HG03342 (cell line): ENCODE results near the gene ATPAF1.

ENCODE experiments used
- ATAC-seq: cut with Tn5 transposase; IDR thresholded peaks from one replicate; pipeline ENCODE4 v1.9.1; 2021; ENCODE audit warnings: mild to moderate bottlenecking, moderate library complexity; ENCODE audit not compliant: unreplicated experiment

The ATPAF1 gene

DNA sequence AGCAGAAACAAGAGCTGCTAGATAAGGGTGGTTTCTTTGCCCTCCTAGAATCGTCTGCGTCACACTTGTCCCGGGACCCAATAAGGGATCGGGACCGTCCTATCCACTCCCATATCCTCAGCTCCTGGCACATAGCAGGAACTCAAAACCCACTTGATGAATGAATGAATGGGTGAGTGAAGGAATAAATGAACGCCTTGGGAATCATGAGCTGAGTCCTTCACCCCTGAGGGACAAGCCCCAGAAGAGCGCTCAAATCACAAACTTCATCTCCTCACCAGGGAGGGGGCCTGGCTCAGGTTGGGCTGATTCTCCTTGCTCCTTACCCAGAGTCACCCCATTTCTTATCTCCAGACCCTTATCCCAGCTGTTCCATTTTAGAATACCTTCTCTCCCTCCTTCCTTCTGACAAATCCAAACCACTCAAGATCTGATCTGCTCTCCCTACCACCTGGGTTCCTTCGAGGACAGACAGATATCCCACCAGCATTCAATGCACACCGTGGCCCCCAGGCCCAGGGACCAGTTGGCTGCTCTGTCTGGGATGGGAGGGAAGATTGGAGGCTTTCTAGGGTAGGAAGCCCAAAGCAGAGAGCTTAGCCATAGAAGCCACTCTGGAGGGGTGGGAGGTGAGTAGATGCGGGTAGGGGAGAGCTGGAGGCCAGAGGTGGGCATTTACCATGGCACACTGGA, 50.9 kb downstream of the ATPAF1 start:
- ATAC-seq, result peak; percentile 12

DNA sequence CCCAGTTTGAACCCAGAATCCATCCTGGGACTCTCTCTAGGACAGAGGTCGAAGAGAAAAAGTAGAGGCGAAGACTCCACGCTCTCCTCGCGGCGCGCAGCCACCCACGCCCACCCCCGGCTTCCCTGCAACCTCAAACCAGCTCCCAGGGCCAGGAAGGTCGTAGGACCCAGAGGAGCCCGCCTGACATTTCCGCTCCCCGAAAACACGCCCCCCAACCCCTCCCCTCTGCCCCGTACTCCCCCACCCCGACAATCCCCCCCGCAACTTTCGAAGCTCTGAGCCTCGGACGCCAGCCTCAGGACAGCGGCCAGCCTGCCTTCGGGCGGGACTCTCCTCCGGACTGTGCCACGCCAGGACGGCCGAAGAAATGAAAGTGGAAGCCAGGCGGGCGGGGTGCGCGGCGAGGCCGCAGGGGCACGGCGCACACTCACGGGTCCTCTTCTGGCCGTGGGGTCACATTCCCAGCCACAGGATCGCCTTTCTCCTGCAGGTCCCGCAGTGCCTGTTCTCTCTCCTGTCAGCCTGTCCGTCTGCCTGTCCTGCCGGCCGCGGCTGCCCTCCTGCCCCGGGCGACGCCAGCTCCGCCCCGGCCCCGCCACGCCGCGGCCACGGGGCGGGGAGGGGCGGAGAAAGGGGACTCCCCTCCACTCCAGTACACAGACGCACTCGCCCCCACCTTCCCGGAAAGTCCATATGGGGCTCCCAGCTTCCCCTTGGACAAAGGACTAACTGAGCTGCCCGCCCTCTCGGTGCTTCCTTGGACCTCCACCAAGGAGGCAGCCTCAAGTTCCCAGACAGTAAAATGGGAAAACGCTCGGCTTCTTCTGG, 51.7 kb downstream of the ATPAF1 start, which contains the start of gene MOB3C:
Gene MOB3C (minus strand): TSS at position 535 of the 831 bp plus-strand sequence. CDS start 3,490 bp downstream, outside the sequence.
- peak; percentile 55 for ATAC-seq

DNA sequence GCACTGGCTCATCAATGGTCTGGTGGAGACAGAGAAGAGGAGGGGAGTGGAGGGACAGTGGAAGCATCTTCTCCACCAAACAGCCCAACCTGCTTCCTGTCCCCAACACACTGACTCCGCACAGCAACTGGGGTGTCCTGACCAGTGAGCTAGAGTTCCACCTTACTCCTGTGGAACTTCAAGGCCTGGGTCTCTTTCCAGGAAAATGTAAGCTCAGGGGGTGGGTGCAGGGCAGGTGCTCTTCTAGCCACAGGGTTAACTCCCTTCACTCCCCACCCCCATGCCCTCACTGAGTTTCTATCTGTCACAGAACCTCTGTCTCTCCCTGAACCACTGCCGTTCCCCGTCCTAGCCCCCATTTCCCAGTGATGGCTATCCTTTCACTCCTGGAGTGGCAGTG, 52.4 kb downstream of the ATPAF1 start:
- ATAC-seq, result no peak

DNA sequence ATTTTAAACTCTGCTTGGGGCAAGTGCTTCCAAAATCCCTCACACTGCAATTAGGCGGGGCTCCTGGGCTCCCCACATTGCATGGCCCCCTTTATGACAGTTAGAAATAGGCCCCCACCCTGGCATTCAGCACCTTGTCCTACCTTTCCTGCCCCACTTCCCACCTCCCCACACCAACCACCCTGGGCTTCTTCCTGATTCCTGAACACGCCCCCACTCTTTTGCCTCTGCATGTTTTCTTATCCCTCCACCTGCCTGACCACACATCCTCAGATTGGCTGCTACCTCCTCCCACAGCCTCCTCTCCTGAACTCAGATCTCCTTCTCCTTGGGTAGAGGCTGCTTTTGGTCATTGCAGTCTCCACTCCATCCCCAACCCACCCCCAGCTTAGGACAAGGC, 53.1 kb downstream of the ATPAF1 start:
- ATAC-seq, result no peak

DNA sequence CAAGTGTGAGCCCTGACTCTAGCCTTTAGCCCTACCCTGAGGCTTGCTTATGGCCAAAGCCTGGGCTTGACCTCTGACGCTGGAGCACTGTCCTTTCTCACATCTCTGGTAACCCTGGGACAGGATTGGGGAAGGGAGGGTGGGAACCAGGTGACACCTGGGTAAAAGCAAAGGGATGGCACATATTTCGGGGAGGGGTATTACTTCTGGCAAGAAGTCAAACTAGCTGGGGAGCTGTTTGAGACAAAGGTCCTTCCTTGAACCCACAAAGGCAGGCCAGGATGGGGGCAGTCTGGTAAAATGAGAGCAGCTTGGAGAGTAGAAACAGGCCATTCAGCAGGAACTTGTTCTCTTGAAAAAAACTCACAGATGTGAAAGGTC, 53.6 kb downstream of the ATPAF1 start:
- ATAC-seq, result no peak

DNA sequence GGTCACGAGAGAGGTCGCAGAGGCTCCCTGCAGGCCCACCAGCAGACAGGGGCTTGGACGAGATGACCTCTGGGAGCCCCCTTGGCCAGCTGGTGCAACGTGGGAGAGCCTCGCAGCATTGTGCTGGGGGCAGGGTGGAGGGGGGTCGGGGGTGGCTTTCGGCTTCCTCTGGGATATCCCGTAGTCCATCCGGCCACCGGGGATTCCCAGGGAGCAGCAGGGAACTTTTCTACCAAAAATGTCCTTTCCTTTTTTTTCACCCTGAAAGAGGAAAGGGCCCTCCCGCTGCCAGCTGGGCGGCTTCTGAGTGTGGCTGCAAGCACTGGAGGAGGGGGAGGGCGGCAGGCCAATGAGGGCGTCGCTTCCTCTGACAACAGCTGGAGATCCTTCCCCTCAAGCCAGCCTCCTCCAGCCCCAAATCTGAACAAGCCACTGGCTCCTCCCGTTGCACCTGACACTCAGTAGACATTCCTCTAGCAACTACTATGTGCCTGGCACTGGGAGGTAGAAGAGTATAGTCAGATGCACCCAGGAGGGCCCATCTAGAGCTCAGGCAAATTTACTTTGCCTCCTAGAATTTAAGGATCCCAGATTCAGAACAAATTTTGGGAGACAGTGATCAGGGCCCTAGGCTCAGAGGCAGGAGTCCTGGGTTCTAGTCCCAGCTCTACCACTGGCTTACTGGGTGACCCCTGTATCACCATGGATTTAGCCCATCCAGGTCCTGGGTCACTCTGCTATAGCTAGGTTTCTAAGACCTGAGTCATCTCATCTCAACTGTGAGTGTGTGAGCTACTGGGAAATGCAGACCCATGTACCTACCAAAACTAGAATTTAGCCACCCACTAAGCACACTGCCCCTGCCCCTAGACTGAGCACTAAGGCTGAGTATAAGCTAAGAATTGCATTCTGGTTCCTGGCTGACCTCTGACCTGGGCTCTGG, 54.2 kb downstream of the ATPAF1 start:
- ATAC-seq, result peak; percentile 52

DNA sequence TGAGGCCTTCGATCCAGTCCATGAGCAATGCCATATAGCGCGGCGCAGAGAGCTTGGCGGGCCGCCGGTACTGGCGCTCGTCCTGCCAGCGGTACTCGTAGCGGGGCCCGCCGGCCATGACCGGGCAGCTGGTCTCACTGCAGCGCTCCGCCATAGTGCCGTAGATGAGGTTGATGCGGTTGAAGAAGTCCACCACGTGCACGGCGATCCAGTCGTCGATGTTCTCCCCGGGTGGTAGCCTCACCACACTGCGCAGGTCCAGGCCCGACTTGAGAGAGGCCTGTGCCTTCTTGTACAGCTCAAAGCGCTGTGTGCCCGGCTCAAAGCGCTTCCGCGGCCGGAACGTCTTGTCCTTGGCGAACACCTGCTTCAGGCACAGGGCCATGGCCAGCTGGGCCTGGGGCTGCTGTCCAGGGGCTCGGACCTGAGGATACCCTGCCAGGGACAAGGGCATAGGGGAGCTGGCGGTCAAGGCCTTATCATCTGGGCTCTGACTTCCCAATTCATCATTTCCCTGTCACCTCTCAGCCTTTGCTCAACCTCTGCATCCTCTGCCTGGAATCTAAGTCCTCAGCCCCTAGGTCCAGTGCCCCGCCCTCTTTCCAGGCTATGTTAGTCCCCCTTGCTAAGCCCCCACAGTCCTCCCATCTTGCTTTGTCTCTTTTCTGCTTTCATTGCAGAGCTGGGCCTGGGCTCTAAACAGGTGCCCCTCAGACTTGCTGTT, 55.1 kb downstream of the ATPAF1 start:
- no peak for ATAC-seq

DNA sequence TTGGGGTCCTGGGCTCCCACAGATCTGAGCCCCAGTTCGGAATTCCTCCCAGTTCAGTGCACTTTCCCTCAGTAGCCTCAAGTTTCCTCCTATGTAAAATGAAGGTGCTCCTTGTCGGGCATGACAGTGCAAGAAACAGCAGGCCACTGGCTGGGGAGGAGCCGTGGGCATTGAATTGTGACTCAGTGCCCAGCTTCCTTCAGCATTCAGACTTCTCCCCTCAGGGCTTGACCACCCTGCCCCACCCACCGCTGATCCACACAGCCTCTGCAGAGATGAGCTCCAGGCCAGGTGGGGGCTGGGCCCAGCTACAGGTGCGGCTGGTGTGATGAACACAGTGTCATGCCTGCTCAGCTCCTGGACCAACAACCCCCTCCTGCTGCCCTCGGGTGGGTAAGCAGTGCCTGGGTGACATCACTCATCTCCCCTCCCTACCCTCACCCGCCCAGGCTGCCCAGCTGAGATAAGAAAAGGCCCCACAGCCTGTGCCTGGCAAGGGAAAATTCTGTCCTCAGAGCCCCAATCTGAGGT, 56.4 kb downstream of the ATPAF1 start:
- ATAC-seq, result no peak

DNA sequence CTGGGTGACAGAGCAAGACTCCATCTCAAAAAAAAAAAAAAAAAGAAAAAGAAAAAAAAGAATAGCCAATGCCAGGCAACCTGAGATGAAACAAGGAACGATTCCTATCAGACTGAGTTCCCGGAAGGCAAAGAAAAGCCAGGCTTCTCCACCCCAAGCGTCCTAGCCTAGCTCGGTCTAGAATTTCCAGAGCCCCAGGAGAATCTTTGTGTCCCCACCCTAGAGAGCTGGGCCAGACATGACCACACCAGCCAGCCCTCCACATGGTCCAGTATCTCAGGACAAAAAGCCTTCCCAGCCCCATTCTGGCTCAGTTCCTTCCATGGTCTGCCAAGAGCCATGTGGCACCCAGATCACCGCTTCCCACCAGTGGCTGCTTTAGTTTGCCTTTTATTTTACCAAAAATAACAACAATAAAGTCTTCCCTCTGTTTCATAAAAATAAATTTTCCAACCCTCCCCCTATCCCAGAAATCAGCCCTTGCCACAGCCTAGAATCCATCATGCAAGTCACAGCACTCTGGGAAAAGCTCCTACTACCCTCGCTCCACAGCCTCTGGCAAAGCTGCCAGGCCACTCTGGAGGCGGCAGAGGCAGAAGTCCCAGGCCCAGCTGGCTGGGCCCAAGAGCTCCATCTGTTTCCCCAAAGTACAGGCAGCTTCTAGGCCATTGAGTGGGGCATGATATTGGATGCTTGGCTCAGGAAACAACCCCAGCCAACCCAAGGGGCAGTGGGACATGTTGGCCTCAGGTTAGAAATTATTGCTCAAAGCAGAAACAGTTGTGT, 60.6 kb downstream of the ATPAF1 start:
- ATAC-seq, result no peak

DNA sequence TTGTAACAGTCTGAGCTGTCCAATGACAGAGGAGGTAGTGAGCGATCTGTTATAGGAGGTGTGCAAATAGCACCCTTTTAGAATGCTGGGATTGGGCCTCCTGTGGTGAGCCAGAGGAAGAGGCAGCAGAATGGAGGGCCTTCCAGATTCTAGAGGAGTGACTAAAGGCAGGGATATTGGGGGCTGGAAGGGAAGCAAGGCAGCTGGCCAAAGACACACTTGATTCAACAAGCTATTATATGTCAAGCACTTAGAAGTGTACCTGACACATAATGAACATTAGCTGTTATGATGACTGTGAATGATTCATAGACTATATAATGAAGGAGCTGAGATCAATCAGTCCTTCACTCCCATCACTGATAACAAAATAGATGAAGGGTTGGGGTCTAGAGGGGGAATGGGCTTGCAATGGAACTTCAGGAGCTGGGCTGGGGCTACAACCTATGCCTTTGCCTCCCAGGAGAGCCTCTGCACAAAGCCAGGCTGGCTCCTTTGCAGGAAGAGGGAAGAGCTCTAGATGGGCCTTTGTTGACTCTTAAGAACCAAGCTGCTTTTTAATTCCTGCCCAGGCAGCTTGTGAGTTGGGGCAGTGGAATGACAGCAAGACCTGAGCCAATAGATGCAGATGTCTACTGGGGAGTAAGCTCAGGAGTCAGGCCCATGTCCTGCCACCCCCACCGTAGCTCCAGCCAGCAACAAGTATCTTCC, 61.8 kb downstream of the ATPAF1 start:
- no peak for ATAC-seq

DNA sequence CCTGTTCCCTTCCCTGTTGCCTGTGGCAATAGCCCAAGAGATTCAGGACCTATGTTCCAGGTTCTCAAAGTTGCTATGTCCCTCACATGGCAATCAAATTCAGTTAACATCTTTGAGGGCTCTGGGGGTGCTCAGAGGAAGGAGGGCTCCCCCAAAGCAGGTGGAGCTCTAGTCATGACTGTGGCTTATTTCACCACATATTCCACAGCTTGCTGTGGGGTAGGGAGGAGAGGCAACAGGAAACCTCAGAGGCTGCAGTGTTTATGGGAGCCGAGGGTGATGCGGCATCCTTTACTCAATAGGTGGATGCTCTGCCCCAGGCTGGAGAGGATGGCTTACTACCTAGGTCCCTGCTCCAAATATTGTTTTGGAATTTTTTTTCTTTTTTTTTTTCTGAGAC, 62.9 kb downstream of the ATPAF1 start:
- no peak for ATAC-seq

DNA sequence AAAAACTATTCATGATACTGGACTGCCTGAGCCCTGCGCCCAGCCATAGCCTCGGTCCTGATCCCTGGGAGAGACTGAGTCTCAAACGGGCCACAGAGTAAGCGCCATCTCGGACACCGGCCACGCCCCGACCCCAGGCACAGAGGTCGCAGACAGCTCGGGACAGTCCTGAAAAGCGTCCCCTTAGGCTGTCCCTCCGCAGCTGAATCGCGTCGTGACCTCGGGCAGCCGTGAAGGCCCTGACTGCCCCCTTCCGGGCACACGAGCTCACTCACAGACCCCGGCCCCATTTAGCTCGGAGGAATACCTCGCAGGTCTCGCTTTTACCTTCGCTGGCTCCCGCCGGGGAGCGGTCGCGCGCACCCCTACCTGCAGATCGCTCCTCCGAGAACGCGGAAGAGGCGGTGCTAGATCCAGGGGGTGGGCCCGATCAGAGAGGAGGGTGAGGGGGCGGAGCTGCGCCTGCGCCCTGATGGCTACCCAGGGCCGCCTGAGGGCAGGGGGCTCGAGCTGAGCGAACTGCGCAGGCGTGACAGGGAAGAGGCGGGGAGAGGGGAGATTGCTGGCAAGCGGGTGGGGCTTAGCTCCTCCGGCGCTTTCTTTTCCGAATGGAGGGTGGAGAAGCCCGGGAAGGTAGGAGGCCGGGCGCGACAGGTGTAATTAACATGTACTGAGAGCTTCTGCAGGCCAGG, 64.2 kb downstream of the ATPAF1 start, which contains the start of gene MKNK1:
Gene MKNK1 (minus strand): TSS at position 411 of the 692 bp plus-strand sequence. CDS start 20,941 bp downstream, outside the sequence.
- peak; percentile 89 for ATAC-seq

DNA sequence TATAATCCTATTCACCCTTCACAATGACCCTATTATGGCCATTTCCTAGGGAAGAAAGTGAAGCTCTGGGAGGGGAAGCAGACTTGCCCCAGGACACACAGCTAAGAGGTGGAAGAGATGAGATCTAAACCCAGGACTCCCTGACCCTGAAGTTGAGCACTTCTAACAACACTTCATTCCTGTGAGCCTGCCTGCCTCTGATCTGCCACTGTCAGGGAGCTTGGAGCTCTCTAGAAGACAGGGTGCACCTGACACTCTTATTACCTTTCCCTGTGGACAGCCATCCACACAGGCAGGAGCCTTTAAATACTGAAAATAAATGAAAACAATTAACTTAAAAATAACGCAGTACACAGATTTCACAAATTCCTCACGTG, 64.7 kb downstream of the ATPAF1 start:
- ATAC-seq, result no peak

DNA sequence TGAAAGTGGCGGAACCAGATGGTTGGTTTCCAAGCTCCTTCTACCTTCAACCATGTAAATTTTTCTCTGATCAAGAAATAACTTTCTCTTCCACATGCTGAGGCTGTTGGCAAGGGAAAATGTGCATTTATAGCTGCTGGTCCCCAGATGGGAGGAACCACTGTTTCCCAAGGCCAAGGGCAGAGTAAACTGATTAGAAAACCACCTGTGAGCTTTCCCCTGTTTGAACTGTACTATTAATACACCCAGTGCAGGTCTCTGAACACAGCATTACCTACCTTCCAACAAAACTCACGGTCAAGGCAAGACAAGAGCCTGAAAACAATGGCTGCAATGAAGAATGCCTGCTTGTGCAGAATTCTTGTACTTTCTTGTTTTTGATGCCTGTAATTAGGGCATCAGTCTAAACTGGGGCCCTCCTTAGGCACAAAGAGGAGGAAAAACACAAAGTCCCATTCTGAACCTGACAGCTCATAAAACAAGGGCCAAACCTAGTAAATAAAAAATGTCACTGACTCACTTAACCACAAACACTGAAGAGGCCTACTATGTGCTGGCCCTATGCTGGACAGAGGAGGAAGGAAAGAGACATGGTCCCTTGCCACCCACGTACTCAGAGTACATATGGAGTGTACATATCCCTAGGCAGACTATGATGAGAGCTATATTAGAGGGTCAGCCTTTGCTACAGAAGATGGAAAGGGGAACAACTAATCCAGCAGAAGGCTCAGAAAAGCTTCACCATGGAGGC, 66.7 kb downstream of the ATPAF1 start:
- no peak for ATAC-seq

DNA sequence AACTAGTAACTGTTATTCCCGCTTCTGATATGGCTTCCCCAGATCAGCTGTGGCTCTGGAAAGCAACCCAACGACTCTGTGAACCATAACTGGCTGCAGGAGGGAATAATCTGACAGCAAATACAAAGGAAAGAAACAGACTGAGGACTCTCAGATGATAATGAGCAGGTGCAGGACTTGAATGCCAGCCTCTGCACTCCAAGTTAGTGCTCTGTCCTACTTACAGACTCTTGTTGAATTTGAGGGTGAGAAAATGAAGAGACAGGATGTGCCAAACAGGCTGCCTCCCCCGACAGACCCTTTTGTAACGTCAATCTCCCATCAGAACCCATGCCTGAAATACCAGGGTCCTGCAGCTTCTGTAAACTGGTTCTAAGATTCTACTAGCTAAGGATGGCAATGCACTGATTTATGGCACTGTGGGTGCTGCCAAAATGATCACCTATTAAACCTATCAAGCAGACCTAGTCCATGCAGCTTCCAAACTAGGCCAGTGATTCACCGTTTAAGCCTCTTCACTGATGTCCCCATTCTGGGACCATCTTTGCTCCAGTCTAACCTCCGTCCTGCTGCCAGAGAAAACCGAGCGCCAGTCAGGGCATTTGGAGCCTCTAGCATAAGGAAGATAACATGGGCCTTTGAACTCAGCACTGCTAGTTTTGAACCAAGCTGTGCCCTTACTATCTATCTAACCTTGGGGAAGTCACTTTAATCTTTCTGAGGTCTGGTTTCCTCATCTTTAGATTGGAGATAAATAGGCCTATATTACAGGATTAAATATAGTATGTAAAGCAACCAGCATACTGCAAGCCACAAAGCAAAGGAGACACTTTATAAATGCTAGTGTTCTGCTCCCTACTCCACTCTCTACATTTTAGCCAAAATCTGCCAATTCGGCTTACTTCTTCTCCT, 68.8 kb downstream of the ATPAF1 start:
- no peak for ATAC-seq

DNA sequence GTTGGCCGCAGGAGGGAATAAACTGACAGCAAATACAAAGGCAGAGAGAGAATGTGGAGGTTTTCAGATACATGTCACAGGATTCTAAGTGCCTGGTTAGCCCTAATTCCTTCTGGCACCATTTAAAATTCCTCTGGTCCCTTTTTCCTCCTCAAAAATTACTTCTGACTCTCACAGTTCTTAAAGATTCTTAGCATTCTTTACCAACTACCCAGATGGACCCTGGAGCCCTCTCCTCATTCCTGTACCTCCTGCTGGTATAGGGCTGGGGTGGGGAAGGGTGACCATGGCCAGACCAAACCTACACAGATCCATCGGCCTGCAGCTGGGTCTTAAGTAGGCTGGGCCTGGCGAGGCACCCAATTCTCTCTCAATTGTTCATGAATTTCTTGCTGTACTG, 71.3 kb downstream of the ATPAF1 start:
- no peak for ATAC-seq
